ENCODE results near the gene DIAPH2.

Gene DIAPH2

GRCh38 chrX:97405031-97405660 lies 720.5 kb downstream of the DIAPH2 start:
- TF ChIP-seq, protein P1, sequence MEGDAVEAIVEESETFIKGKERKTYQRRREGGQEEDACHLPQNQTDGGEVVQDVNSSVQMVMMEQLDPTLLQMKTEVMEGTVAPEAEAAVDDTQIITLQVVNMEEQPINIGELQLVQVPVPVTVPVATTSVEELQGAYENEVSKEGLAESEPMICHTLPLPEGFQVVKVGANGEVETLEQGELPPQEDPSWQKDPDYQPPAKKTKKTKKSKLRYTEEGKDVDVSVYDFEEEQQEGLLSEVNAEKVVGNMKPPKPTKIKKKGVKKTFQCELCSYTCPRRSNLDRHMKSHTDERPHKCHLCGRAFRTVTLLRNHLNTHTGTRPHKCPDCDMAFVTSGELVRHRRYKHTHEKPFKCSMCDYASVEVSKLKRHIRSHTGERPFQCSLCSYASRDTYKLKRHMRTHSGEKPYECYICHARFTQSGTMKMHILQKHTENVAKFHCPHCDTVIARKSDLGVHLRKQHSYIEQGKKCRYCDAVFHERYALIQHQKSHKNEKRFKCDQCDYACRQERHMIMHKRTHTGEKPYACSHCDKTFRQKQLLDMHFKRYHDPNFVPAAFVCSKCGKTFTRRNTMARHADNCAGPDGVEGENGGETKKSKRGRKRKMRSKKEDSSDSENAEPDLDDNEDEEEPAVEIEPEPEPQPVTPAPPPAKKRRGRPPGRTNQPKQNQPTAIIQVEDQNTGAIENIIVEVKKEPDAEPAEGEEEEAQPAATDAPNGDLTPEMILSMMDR (IDR thresholded peaks at IDR 0.05) = no peak

GRCh38 chrX:97416461-97416860 lies 731.8 kb downstream of the DIAPH2 start:
- TF ChIP-seq, protein P1 (IDR thresholded peaks at IDR 0.05) = no peak

DNA sequence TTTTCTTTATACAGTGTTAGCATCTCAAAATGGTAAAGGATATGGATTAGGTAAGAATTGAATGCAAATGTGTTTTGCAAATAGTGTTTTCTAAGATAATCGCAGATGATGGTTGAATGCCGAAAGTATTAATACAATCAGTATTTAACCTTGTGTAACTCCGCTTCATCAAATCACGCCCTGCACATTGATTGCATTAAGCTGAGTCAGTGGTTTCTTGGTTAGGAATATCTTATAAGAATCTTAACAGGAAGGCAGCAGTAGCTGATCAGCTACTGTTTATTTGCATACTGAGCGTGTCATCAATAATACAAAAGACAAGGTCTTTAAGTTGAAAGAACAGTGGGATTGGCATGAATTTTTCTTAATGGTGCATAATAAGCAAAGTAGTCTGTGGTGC lies 744.5 kb downstream of the DIAPH2 start:
- TF ChIP-seq, protein P1 (IDR thresholded peaks at IDR 0.05) = no peak

GRCh38 chrX:97431281-97431680 lies 746.6 kb downstream of the DIAPH2 start:
- TF ChIP-seq, protein P1 (IDR thresholded peaks at IDR 0.05) = no peak

DNA sequence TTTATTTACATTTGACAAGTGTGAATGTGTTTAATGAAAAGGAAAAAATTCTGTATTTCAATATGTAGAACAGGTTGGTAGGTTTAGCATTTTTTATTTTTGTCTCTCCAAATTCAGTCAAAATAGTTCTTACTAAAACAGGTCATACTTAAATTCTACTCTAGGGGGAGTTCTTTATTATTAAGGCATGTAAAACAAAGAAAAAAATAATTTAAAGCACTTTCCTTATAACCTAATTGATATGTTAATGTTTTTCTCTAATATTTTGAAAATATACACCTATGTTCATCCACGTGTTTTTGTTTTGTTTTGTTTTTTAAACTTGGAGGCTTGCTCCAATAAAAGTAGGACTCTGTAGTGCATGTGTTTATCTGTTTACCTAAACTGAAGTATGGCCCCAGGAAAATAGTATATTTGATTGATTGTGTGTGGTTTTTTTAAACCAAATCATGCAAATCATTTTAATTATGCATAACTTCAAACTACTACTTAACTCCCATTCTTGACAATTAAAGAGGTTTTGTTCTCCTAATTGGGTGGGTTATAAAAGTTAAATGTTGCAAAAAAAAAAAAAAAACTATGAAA lies 761.7 kb downstream of the DIAPH2 start:
- TF ChIP-seq, protein P1 (IDR thresholded peaks at IDR 0.05) = peak; percentile 31; the same call in 1 of the 2 replicates

DNA sequence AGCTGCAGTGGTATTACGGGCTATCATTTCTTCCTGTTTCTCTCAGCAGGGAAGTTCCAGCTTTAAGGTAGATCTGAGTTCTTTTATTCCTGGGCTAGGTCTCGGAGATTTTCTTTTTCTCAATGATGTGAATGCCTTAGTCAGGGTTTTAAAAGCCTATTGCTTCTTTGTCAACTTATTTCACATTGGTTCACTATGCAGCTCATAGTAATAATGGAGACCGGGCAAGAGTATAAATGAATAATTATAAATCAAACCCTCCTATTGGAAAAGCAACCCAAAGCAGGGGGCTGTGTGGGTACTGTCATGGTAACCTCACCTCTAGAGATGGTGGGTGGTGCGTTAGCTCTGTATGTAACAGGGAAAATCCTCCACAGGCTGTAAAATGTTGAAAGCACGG lies 762.7 kb downstream of the DIAPH2 start:
- TF ChIP-seq, protein P1 (IDR thresholded peaks at IDR 0.05) = no peak

- TF ChIP-seq, protein P1 (IDR thresholded peaks at IDR 0.05) = no peak
These were observed 767.6 kb downstream of the DIAPH2 start for GRCh38 chrX:97452283-97452682.
